NCI-H2227 (cell line): Measurements from ENCODE around the gene LGALS7B.
"Not testable (repeated sequence)": the region's sequence is repeated elsewhere in the genome, so short reads cannot be mapped to it uniquely, and the experiment has no call there.

Experiments used
- DNase-seq: peaks from one replicate; lab custom pipeline; 2025; ENCODE audit not compliant: unreplicated experiment; lab: John Stamatoyannopoulos, UW

The LGALS7B gene

DNA sequence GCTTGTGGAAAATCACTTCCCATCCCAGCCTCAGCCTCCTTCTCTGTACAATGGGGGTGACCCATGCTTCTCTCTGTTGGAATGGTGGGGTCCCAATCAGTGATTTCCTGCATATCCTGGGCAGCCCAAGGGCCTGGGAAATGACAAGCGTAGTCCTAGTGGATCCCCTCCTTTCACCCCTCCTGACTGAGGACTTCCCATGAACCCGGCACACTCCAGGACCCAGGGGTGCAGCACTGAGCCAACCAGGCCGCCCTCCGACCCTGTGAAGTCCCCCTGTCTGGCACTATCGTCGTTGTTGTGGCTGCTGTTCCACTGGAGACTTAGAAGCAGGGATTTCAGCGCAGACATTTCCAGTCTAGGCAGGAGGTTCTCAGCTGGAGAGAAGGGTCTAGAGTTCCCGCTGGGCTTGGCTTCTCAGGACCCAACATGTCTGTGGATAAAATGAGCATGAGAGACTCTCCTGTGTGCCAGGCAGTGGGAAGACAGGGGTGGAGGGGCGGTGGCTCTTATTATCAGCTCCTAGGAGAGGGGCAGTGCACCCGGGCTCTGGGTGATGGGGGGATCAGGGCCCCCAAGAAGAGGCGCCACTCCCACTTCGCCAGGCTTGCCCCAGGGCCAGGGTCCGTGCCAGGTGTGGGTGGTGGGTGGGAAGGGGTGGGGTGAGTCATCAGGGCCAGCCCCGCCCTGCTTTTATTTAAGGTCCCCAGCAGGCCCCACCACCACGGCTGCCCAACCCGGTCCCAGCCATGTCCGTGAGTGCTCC, at the start of gene LGALS7B:
Gene LGALS7B (plus strand): TSS at position 723 of the 766 bp plus-strand sequence. CDS start 27 bp downstream, at position 750.
- no peak for DNase-seq

GRCh38 chr19:38739440-38740256, 49.4 kb upstream of the LGALS7B start:
- no peak for DNase-seq

DNA sequence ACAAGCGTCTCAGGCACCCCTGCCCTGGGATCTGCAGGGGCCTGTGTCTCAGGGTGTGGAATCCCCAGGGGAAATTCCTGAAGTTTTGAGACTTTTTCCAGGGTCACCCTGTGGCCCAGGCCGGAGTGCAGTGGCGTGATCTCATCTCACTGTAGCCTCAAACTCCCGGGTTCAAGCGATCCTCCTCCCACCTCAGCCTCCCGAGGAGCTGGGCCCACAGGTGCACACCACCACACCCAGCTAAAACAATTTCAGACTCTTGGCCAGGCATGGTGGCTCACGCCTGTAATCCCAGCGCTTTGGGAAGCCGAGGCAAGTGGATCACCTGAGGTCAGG, 48.8 kb upstream of the LGALS7B start:
- DNase-seq: no peak

GRCh38 chr19:38740932-38741331, 48.1 kb upstream of the LGALS7B start:
- no peak for DNase-seq

- DNase-seq: no peak
These were observed 47.3 kb upstream of the LGALS7B start for GRCh38 chr19:38741670-38742069.

- no peak for DNase-seq
These were observed 46.7 kb upstream of the LGALS7B start for GRCh38 chr19:38742296-38742695.

GRCh38 chr19:38742906-38743305, 46.1 kb upstream of the LGALS7B start:
- DNase-seq: no peak

DNA sequence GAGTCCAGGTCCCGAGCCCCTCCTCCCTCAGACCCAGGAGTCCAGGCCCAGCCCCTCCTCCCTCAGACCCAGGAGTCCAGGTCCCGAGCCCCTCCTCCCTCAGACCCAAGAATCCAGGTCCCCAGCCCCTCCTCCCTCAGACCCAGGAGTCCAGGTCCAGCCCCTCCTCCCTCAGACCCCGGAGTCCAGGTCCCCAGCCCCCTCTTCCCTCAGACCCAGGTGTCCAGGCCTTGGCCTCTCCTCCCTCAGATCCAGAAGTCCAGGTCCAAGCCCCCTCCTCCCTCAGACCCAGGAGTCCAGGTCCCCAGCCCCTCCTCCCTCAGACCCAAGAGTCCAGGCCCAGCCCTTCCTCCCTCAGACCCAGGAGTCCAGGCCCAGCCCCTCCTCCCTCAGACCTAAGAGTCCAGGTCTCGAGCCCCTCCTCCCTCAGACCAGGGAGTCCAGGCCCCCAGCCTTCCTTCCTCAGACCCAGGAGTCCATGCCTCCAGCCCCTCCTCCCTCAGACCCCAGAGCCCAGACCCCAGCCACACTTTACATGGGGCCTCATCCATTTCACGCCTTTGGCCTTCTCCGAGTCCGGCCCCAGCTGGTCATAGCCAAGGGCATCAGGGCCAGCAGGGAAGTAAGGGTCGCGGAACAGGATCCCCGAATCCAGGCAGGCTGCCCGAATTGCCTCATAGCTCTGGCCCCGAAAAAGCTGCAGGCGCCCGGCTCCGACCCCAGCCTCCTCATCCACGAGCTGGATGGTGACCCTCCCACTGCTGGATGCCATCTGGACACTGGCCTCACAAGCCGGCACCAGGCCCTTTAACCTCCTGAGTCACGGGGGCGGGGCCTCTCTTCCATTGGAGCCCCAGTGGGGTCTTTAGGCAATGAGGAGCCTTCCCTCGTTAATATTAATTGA, 45.4 kb upstream of the LGALS7B start:
- DNase-seq: no peak

- DNase-seq: no peak
These were observed 44.7 kb upstream of the LGALS7B start, which contains the start of gene CAPN12 for GRCh38 chr19:38744298-38744681. Gene CAPN12 (minus strand): TSS chr19:38744474. CDS start chr19:38744165, 309 bp downstream.

DNA sequence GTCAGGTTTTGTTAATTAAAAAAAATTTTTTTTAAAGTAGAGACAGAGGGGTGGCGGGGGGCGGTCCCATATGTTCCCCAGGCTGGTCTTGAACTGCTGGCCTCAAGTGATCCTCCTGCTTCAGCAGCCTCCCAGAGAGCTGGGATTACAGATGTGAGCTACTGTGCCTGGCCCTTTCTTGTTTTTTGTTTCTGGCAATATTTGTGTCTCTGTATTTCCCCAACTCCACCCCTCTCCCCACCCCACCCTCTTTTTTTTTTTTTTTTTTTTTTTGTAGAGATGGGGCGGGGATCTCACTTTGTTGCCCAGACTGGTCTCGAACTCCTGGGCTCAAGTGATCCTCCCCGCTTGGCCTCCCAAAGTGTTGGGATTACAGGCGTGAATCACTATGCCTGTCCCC, 44.1 kb upstream of the LGALS7B start:
- DNase-seq: no peak

DNA sequence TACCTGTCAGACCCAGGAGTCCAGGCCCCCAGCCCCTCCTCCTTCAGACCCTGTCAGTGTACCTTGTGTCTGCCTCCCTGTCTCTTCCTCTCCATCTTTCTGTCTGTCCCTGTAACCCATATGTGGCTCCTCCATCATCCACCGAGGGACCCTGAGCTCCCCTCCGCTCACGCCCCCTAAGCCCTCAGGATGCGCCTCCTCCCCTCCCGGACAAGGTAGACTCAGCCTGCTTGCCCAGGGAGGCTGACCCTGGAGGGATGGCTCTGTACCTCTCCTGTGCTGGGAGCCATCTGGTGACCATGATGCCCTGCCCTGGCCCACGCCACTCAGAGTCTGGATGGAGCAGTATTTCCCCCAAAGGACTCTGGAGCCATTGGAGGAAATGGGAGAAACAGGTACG, 43.7 kb upstream of the LGALS7B start:
- DNase-seq: no peak

GRCh38 chr19:38753783-38754182, 35.2 kb upstream of the LGALS7B start:
- DNase-seq: not testable (repeated sequence)

DNA sequence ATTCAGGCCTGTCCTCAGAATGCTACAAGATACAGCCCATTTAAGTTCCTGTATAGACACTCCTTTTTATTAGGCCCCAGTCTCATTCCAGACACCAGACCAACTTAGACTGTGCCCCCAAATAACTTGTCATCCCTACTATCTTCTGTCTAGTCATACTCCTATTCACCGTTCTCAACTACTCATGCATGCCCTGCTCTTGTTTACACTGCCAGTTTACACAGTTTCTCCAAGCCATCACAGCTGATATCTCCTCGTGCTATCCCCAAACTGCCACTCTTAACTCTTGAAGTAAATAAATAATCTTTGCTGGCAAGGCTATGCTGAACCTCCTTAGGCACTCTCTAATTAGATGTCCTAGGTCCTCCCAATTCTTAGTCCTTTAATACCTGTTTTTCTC, 34.8 kb upstream of the LGALS7B start:
- DNase-seq: not testable (repeated sequence)

DNA sequence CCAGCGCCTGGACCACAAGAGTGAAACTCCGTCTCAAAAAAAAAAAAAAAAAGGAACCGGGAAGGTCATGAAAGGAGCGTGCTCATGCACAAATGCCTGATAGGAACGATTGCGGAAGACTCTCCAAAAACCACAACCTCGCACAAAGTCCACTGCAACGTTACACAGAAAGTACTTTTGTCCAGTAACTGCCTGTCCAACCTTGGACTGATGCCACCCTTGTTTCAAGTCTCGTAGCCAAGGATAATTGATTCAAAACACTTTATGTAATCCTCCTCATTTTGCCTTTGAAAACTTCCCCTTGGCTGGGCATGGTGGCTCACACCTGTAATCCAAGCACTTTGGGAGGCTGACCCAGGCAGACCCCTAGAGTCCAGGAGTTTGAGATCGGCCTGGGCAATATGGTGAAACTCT, 29.4 kb upstream of the LGALS7B start:
- DNase-seq: no peak

GRCh38 chr19:38760805-38761517, 28.0 kb upstream of the LGALS7B start:
- not testable (repeated sequence) for DNase-seq

DNA sequence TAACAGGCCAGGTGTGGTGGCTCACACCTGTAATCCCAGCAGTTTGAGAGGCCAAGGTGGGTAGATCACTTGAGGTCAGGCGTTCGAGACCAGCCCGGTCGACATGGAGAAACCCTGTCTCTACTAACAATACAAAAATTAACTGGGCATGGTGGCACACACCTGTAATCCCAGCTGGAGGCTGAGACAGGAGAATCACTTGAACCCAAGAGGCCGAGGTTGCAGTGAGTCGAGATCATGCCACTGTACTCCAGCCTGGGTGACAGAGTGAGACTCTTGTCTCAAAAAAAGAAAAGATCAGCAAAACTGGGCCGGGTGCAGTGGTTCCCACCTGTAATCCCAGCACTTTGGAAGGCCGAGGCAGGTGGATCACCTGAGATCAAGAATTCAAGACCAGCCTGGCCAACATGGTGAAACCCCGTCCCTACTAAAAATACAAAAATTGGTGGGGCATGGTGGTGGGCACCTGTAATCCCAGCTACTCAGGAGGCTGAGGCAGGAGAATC, 27.1 kb upstream of the LGALS7B start:
- DNase-seq: not testable (repeated sequence)

DNA sequence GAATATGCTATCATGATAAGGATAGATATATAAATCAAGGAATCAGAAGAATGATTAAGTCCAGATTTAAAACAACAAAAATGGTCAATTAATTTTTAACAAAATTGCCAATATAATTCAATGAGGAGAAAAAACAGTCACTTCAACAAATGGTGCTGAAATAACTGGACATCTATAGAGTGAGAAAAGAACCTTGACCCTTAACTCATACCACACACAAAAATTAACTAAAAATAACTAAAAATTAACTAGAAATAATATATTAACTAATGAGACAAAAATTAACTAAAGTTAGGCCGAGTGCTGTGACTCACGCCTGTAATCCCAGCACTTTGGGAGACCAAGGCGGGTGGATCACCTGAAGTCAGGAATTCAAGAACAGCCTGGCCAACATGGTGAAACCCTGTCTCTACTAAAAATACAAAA, 25.2 kb upstream of the LGALS7B start:
- no peak for DNase-seq

DNA sequence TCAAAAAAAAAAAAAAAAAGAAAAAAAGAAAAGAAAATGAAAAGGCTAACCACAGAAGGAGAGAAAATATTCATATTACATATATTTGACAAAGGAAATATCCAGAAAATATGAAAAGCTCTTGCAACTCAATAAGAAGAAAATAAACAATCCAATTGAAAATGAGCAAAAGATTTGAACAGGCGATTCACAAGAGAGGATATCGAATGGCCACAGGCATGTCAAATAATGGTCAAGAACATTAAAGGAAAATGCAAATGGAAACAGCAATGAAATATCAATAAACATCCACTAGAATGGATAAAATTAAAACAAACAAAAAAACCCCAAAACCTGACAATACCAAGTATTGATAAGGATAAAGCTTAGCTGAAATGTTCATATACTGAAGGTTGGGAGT, 23.8 kb upstream of the LGALS7B start:
- no peak for DNase-seq

DNA sequence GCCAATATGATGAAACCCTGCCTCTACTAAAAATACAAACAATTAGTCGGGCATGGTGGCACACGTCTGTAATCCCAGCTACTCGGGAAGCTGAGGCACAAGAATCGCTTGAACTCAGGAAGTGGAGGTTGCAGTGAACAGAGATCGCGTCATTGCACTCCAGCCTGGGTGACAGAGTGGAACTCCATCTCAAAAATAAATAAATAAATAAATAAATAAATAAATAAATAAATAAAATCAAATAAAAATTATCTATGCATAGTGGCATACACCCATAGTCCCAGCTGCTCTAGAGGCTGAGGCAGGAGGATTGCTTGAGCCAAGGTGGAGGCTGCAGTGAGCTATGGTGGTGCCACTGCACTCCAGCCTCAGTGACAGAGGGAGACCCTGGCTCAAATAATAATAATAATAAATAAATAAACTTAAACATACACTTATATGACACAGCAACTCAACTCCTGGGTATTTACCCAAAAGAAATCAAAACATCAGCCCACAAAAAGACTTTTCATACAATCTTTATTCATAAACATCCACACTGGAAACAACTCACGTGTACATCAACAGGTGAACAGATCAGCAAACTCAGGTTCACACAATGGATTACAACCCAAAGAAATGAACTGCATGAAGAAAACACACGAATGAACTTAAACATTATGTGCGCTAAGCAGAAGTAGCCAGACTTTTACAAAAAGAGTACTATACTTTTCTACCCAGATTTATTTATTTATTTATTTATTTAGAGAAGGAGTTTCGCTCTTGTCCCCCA, 22.5 kb upstream of the LGALS7B start:
- no peak for DNase-seq
